ENCODE data around the gene UBE2U. TPM values are rescaled to one million over a fixed set of nuclear protein-coding genes. Genes with fewer than 3 reads are reported as not detected.

Gene UBE2U
- total RNA-seq, 6 experiments from 2014 or later: not detected

DNA sequence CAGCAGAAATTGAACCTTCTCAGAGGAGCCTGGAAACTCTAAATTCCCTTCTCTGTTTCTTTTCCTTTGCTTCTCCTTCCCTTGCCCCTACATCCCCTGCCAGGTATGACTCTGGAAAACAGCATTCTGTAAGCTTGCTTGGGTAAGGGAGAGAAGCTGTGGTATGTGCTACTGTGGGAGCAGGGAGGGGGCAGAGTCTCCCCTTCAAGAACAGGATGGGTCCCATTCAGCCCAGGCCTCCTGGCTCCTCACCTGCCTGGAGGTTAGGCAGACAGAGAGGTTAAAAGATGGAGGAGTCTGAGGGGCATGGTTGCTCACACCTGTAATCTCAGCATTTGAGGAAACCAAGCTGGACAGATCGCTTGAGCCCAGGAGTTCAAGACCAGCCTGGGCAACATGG lies 40.6 kb upstream of the UBE2U start:
- Histone ChIP-seq H3K9me3 (no peaks in the 10 kb centered on the region), H3K4me3 (no peak overlapping the region), H3K4me1 (no peaks in the 10 kb centered on the region), H3K36me3 (no peaks in the 10 kb centered on the region), H3K27ac (no peak overlapping the region), H3K27me3 (no peaks in the 10 kb centered on the region)
- DNase-seq: no peak
- intact Hi-C loops (cut with DNase I): no loop called here
- ATAC-seq: no peak
- 100% methylated on average over 1 of the region's 1 CpG for WGBS (ENCODE audit: insufficient coverage, low coverage, low lambda C conversion rate, missing lambda C conversion rate)
- TF ChIP-seq, protein P1, sequence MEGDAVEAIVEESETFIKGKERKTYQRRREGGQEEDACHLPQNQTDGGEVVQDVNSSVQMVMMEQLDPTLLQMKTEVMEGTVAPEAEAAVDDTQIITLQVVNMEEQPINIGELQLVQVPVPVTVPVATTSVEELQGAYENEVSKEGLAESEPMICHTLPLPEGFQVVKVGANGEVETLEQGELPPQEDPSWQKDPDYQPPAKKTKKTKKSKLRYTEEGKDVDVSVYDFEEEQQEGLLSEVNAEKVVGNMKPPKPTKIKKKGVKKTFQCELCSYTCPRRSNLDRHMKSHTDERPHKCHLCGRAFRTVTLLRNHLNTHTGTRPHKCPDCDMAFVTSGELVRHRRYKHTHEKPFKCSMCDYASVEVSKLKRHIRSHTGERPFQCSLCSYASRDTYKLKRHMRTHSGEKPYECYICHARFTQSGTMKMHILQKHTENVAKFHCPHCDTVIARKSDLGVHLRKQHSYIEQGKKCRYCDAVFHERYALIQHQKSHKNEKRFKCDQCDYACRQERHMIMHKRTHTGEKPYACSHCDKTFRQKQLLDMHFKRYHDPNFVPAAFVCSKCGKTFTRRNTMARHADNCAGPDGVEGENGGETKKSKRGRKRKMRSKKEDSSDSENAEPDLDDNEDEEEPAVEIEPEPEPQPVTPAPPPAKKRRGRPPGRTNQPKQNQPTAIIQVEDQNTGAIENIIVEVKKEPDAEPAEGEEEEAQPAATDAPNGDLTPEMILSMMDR (IDR thresholded peaks at IDR 0.05): no peak
- no peak for TF ChIP-seq POLR2A (IDR thresholded peaks at IDR 0.05)

DNA sequence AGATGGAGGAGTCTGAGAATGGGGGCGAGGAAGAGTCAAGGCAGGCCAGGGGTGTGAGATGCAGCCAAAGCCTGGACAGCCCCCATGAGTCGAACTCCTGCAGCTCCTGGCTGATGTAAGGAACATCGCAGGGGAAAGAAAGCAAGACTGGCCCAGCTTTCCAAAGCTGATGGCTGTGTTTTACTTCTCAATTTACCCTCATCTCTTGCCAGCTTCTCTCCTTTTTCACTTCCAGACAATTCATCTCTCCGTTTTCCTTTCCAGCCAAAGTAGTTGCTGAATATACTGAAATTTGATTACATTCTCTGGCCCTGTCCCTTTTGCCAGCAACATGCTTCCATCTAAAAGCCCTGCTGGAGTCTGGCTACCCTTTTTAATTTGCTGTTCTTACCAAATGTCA lies 40.0 kb upstream of the UBE2U start:
- Histone ChIP-seq H3K27ac (no peak overlapping the region), H3K4me3 (no peak overlapping the region), H3K9me3 (no peaks in the 10 kb centered on the region), H3K4me1 (no peaks in the 10 kb centered on the region), H3K36me3 (no peaks in the 10 kb centered on the region), H3K27me3 (no peaks in the 10 kb centered on the region)
- TF ChIP-seq, protein P1 (IDR thresholded peaks at IDR 0.05): no peak
- TF ChIP-seq POLR2A (IDR thresholded peaks at IDR 0.05): no peak
- ATAC-seq (no peak), DNase-seq (no peak)
- WGBS (ENCODE audit: insufficient coverage, low coverage, low lambda C conversion rate, missing lambda C conversion rate): 66% methylated on average over 3 of the region's 4 CpGs
- intact Hi-C loops (cut with DNase I): no loop called here

DNA sequence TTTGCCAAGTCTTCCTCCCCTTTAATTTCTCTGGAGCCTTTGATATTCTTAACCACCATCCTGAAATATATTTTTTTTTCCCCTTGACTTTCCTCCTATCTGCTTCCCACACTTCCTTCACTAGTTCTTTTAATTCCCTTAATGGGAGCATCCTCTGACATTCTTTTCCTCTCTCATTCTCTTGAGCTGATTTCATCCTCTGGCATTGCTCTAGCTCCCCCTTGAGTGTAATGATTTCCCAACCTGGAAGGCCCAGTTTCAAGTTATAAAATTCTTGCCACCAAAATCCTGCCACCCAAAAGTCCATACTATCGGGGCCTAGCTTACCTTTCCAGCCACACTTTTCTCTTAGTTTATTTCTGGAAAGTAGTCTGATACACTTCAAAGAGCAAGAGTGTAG lies 39.5 kb upstream of the UBE2U start:
- Histone ChIP-seq H3K36me3 (no peaks in the 10 kb centered on the region), H3K27me3 (no peaks in the 10 kb centered on the region), H3K4me3 (no peak overlapping the region), H3K27ac (no peak overlapping the region), H3K9me3 (no peaks in the 10 kb centered on the region), H3K4me1 (no peaks in the 10 kb centered on the region)
- ATAC-seq (no peak), DNase-seq (no peak)
- TF ChIP-seq, protein P1 (IDR thresholded peaks at IDR 0.05): peak in 2 of 4 donors; percentile 5 to 17
- no peak for TF ChIP-seq POLR2A (IDR thresholded peaks at IDR 0.05)
- intact Hi-C loops (cut with DNase I): no loop called here
- 57% methylated on average over 1 of the region's 1 CpG for WGBS (ENCODE audit: insufficient coverage, low coverage, low lambda C conversion rate, missing lambda C conversion rate)

DNA sequence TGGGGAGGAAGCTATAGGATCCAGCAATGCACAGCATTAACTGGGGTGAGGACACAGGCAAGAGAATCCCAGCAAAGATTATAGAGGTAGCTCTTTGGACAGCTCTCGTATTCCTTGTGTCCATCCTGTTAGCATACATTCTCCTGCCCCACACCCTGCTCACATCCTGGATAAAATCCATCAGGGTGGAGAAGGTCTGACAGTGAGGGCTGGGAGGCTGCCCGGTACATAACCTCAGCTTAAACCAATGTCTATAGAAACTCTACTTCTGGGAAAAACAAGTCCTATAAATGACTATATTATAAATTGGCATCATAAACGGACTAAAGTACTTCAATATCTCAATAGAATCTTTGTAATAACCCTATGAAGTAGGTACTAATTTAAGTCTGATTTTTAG lies 36.8 kb upstream of the UBE2U start:
- 64% methylated on average over 3 of the region's 3 CpGs for WGBS (ENCODE audit: insufficient coverage, low coverage, low lambda C conversion rate, missing lambda C conversion rate)
- Histone ChIP-seq H3K9me3 (no peaks in the 10 kb centered on the region), H3K4me3 (no peak overlapping the region), H3K4me1 (no peaks in the 10 kb centered on the region), H3K27me3 (no peaks in the 10 kb centered on the region), H3K36me3 (no peaks in the 10 kb centered on the region), H3K27ac (no peak overlapping the region)
- TF ChIP-seq, protein P1 (IDR thresholded peaks at IDR 0.05): no peak
- no peak for TF ChIP-seq POLR2A (IDR thresholded peaks at IDR 0.05)
- DNase-seq (no peak), ATAC-seq (no peak)
- intact Hi-C loops (cut with DNase I): no loop called here

DNA sequence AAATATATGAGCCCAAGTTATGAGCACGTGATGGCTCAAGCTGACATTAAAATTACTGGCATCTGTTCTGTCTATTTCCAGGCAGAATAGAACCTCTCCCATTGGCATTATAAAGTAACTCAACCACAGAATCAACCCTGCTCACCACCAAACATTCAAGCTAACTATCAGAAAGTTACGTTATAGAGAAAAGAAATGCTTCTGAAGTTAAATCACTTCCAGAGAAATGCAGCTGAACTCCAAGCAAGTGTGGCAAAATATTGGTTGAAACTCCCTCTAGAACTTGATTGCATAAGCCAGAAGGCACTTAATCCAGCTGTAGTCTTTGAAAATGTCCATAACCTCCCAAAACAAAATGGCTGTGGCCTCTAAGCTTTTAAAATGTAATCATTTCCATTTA lies 36.2 kb upstream of the UBE2U start:
- 29% methylated on average over 2 of the region's 2 CpGs for WGBS (ENCODE audit: insufficient coverage, low coverage, low lambda C conversion rate, missing lambda C conversion rate)

More for the DNA sequence above, 36.2 kb upstream of the UBE2U start:
- DNase-seq (no peak), ATAC-seq (no peak)
- no peaks in the 10 kb centered on the region for H3K4me1 ChIP-seq
- no peak overlapping the region for H3K27ac ChIP-seq
- H3K27me3 ChIP-seq: no peaks in the 10 kb centered on the region
- no peak overlapping the region for H3K4me3 ChIP-seq
- no peak for TF ChIP-seq POLR2A (IDR thresholded peaks at IDR 0.05)
- TF ChIP-seq, protein P1 (IDR thresholded peaks at IDR 0.05): no peak
- H3K36me3 ChIP-seq: no peaks in the 10 kb centered on the region
- no peaks in the 10 kb centered on the region for H3K9me3 ChIP-seq
- intact Hi-C loops (cut with DNase I): no loop called here

All from right lobe of liver (tissue), 6 donors.